ENCODE measurements around the gene ADCY2. TPM values are rescaled to one million over a fixed set of nuclear protein-coding genes. Genes with fewer than 3 reads are reported as not detected.
A peak's percentile ranks its signal among the peaks of the same experiment; 100 is the strongest.

ADCY2 gene
- 49.3 and 74.9 TPM in 2 replicates for total RNA-seq (2014; rRNA removed; shearing (Covaris generic))
- 20.0 and 23.8 TPM in 2 replicates for polyA plus RNA-seq (2016; fragmentation: Nextera tagmentation; extraction: Ambion mirVana)
- long read RNA-seq, full-length matches to known transcripts = 1 of 8 reads
- long read RNA-seq, partial matches to known transcripts = 2 of 8 reads
- long read RNA-seq, other reads (novel, unspliced or antisense) = 5 of 8 reads

GRCh38 chr5:7395947-7396712, at the start of gene ADCY2:
ADCY2 (plus strand) TSS chr5:7396138; CDS start chr5:7396297, 159 bp downstream.
- Histone ChIP-seq H2AFZ (no peak within 1 kb of the TSS), H3K4me2 (peak within 1 kb of the TSS; percentile 89), H4K20me1 (replicated peaks; ENCODE audit: insufficient read depth) (no peaks in the 10 kb centered on the region), H3K27ac (ENCODE audit: low read depth) (peak within 1 kb of the TSS; percentile 57; the same call in 1 of the 2 replicates), H3K9me2 (ENCODE audit: insufficient read depth) (no peaks in the 10 kb centered on the region), H3K36me3 (ENCODE audit: insufficient read depth) (no peaks in the 10 kb centered on the region; the same call in 1 of the 2 replicates), H3K27me3 (ENCODE audit: insufficient read depth) (no peaks in the 10 kb centered on the region), H3K4me1 (ENCODE audit: insufficient read depth) (peaks cover 49% of the 10 kb centered on the region), H3K79me2 (replicated peaks; ENCODE audit: insufficient read depth) (peaks cover 68% of the 10 kb centered on the region), H3F3A (replicated peaks; ENCODE audit: low read depth) (no peaks in the 10 kb centered on the region), H3K4me3 (peak within 1 kb of the TSS; percentile 95)
- H3K36me3 Mint-ChIP-seq (ENCODE audit: low read depth) = no peaks in the 10 kb centered on the region; the same call in 2 of the 3 replicates
- peak; percentile 39 for DNase-seq (ENCODE audit: low spot score)
- peaks cover 63% of the 10 kb centered on the region for H3K4me1 Mint-ChIP-seq
- H3K4me3 Mint-ChIP-seq = peak within 1 kb of the TSS; percentile 87
- H3K27ac Mint-ChIP-seq = peak within 1 kb of the TSS; percentile 26; the same call in 1 of the 2 replicates
- no peaks in the 10 kb centered on the region for H3K9me3 Mint-ChIP-seq
- ATAC-seq = peak; percentile 11
- TF ChIP-seq CREB1 (CRISPR knock-in tag; IDR thresholded peaks at IDR 0.05; ENCODE audit: low read depth) (no peak), EZH2 (IDR thresholded peaks at IDR 0.05; ENCODE audit: low read depth, unreplicated experiment) (no peak), POLR2AphosphoS5 (IDR thresholded peaks at IDR 0.05; ENCODE audit: low read depth) (no peak), JUNB (IDR thresholded peaks at IDR 0.05; ENCODE audit: unreplicated experiment) (no peak), ZNF114 (CRISPR knock-in tag; IDR thresholded peaks at IDR 0.05) (no peak)
- TF ChIP-seq, protein P1, sequence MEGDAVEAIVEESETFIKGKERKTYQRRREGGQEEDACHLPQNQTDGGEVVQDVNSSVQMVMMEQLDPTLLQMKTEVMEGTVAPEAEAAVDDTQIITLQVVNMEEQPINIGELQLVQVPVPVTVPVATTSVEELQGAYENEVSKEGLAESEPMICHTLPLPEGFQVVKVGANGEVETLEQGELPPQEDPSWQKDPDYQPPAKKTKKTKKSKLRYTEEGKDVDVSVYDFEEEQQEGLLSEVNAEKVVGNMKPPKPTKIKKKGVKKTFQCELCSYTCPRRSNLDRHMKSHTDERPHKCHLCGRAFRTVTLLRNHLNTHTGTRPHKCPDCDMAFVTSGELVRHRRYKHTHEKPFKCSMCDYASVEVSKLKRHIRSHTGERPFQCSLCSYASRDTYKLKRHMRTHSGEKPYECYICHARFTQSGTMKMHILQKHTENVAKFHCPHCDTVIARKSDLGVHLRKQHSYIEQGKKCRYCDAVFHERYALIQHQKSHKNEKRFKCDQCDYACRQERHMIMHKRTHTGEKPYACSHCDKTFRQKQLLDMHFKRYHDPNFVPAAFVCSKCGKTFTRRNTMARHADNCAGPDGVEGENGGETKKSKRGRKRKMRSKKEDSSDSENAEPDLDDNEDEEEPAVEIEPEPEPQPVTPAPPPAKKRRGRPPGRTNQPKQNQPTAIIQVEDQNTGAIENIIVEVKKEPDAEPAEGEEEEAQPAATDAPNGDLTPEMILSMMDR (conservative IDR thresholded peaks at IDR 0.05; ENCODE audit: low read depth in 2 of 2) = no peak
- TF ChIP-seq, protein P2, sequence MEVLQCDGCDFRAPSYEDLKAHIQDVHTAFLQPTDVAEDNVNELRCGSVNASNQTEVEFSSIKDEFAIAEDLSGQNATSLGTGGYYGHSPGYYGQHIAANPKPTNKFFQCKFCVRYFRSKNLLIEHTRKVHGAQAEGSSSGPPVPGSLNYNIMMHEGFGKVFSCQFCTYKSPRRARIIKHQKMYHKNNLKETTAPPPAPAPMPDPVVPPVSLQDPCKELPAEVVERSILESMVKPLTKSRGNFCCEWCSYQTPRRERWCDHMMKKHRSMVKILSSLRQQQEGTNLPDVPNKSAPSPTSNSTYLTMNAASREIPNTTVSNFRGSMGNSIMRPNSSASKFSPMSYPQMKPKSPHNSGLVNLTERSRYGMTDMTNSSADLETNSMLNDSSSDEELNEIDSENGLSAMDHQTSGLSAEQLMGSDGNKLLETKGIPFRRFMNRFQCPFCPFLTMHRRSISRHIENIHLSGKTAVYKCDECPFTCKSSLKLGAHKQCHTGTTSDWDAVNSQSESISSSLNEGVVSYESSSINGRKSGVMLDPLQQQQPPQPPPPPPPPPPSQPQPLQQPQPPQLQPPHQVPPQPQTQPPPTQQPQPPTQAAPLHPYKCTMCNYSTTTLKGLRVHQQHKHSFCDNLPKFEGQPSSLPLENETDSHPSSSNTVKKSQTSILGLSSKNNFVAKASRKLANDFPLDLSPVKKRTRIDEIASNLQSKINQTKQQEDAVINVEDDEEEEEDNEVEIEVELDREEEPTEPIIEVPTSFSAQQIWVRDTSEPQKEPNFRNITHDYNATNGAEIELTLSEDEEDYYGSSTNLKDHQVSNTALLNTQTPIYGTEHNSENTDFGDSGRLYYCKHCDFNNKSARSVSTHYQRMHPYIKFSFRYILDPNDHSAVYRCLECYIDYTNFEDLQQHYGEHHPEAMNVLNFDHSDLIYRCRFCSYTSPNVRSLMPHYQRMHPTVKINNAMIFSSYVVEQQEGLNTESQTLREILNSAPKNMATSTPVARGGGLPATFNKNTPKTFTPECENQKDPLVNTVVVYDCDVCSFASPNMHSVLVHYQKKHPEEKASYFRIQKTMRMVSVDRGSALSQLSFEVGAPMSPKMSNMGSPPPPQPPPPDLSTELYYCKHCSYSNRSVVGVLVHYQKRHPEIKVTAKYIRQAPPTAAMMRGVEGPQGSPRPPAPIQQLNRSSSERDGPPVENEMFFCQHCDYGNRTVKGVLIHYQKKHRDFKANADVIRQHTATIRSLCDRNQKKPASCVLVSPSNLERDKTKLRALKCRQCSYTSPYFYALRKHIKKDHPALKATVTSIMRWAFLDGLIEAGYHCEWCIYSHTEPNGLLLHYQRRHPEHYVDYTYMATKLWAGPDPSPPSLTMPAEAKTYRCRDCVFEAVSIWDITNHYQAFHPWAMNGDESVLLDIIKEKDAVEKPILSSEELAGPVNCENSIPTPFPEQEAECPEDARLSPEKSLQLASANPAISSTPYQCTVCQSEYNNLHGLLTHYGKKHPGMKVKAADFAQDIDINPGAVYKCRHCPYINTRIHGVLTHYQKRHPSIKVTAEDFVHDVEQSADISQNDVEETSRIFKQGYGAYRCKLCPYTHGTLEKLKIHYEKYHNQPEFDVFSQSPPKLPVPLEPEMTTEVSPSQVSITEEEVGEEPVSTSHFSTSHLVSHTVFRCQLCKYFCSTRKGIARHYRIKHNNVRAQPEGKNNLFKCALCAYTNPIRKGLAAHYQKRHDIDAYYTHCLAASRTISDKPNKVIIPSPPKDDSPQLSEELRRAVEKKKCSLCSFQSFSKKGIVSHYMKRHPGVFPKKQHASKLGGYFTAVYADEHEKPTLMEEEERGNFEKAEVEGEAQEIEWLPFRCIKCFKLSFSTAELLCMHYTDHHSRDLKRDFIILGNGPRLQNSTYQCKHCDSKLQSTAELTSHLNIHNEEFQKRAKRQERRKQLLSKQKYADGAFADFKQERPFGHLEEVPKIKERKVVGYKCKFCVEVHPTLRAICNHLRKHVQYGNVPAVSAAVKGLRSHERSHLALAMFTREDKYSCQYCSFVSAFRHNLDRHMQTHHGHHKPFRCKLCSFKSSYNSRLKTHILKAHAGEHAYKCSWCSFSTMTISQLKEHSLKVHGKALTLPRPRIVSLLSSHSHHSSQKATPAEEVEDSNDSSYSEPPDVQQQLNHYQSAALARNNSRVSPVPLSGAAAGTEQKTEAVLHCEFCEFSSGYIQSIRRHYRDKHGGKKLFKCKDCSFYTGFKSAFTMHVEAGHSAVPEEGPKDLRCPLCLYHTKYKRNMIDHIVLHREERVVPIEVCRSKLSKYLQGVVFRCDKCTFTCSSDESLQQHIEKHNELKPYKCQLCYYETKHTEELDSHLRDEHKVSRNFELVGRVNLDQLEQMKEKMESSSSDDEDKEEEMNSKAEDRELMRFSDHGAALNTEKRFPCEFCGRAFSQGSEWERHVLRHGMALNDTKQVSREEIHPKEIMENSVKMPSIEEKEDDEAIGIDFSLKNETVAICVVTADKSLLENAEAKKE (CRISPR knock-in tag; IDR thresholded peaks at IDR 0.05) = no peak
- peaks cover 21% of the 10 kb centered on the region for H3K27me3 Mint-ChIP-seq (ENCODE audit: insufficient read depth, low read depth, poor library complexity)

Measured in GM23338 (cell line).